ENCODE measurements around the gene ARID3B.

ARID3B gene

DNA sequence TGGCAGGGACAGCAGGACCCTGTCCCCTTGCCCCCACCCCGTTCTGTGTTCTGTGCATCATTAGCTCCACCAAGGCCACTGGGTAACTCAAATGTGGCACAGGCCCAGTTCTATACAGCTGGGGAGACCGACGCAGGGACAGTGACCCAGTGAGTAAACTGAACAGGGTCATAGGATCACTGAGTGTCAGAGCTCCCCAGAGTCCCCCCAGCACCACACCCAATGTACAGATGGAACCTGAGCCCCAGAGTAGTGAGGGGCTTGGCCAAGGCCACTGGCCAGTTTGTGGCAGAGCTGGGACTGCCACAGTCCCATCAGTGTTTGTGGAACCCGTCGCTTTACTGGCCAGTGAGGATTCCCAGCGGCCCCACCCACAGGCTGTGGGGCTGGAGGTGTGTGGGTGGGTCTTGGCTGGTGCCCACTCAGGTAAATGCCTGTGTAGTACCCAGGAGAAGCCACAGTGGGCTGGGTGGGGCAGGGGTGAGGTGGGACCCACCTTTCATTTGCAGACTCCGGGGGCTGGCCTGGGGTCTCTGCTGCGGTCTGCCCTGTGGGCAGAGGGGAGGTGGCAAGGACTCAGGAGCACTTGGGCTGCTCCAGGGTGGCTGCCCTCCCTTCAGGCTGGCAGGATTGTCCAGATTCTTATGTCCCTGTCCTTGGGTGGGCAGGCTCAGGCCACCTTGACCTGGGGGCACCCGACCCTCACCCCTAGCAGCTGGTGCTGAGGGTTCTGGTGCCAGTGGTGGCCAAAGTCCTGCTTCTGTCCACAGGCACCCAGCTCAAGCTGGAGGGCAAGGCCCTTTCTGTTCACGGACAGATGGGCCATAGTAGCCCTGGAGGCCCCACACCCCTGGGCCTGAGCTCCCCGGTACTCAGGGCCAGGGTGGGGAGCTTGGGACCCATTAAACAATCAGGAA is 63.0 kb downstream of the ARID3B start:
- DNase-seq (ENCODE audit: low read depth in 2 of 2), result no peak

DNA sequence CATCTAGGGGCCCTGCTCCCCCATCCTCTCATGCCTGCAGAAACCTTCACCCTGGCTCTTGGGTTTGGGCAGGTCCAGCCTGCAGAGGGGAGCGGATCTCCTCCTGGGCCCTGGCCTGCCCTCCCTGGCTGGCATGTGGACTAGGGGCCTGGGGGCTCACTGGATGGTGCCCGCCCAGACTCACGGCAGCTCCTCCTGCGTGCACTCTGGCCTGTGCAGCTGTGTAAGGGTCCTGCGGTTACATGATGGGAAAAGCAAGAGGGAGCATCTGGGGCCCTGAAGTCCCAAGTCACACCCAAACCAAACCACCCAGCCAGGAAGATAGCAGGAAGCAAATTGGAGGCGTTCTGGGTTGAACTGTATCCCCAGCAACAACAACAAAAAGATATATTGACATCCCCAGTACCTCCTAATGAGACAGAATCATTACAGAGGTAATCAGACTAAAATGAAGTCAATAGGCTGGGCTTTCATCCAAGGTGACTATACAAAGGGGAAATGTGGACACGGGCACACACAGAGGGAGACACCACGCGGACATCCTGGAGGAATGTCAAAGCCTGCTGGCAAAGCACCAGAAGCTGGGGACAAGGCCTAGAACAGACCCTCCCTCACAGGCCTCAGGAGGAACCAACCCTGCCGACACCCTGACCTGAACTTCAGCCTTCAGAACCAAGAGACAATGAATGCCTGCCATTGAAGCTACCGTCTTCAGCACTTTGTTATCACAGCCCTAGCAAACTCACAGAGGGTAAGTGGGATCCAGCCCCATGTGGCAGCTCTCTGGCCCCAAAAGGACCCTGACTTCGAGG is 64.2 kb downstream of the ARID3B start:
- no peak for DNase-seq (ENCODE audit: low read depth in 2 of 2)

GRCh38 chr15:74605795-74606150 is 64.8 kb downstream of the ARID3B start:
- no peak for DNase-seq (ENCODE audit: low read depth in 2 of 2)

DNA sequence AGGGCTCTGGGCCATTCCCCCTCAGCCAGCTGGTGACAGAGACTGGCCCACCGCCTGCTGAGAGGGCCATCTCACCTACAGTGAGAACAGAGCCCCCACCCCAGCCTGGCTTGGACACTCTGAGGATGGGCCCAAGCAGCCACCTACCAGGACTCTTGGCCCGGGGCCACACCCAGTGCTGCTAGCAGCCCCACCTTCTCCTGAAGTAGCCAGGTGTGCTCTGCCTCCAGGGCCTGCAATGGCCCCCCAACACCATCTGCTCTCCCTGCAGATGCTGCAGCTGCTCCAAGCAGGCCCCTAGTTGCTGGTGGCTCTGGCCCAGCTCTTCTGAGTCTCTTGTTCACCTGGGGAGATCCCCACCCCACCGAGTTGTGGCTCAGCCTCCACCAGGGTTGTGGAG is 67.8 kb downstream of the ARID3B start:
- DNase-seq (ENCODE audit: low read depth in 2 of 2), result no peak

DNA sequence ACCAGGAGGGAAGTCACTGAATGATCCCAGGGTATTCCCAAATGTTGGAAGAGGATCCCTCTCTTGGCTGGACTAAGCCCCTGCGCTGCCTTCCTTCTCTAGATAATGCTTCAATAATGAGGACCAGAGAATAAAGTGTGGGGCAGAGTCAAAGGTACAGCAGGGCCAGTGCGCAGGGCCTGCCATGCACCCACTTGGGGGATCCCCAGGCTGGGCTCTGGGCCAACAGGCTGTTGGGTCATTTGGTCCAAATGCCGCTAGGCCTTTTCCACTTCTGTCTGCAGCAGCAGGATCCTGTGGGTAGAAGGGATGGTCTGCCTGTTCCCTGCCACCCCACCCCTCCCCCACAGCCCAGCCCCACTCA is 68.9 kb downstream of the ARID3B start:
- DNase-seq (ENCODE audit: low read depth in 2 of 2), result no peak

DNA sequence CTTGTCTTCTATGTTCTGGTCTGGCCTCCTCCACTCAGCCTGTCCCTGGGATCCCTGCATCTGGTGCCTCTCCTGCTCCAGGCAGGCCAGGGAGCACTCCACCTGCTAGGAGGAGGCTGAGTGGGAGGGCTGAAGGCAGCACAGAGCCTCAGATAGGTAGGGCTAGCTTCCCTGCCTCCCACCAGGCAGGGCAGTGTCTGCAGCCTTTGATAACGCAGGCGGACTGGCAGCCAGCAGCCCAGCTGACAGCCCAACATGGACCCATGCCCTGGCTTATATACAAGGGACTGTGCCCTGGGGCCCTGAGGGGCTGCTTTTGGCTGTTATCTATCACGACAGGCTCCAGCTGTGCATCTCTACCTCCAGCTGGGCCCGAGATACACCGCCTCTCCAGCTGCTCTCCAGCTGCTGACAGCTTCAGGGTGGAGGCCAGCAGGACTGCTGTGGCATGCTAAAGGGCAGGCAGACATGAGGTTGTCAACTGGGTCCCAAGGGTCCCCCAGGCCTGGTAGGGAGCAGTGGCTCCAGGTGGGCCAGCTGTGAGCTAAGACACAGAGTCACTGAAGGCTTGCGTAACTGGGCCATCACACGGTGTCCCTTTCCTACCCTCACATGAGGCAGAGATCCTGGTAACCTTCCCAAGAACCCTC is 69.4 kb downstream of the ARID3B start:
- DNase-seq (ENCODE audit: low read depth in 2 of 2), result no peak

- DNase-seq (ENCODE audit: low read depth in 2 of 2), result no peak
Measured at GRCh38 chr15:74611341-74611740, 70.3 kb downstream of the ARID3B start.

DNA sequence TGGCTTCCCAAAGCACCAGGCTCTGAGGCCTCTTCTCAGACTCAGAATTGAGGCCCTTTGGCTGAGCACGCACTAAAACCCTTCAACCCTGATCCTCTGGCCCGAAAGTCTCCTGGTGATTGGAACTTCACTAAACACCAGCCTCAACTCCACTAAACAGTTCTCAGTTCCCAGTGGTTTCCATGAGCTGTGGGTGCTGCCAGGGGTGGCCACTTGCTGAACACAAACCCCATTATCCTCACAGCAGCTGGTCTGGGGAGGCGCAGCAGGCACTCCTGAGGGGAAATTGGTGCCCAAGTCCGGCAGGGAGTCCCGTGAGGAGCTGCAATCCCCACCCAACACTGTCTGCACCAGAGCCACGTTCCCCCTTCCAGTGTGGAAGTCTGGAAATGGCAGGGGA is 70.8 kb downstream of the ARID3B start:
- no peak for DNase-seq (ENCODE audit: low read depth in 2 of 2)

DNA sequence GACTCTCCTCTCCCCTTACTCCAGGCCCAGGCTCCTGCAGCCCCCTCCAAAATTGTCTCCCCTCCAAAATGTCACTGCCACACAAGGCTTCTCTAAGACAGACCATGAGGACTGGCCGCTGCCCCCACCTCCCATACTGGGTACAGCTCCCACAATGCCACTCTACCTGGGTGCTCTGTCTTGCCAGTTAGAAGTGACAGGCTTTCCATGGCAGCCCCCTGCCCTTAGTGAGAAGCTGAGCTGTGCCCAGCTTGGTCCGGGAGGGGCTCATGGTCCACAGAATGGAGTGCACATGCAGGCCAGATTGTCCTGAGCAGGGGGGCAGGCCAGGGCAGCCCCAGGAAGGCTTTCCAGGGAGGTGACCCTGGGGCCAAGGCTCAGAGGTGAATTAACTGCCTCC is 71.7 kb downstream of the ARID3B start:
- no peak for DNase-seq (ENCODE audit: low read depth in 2 of 2)

DNA sequence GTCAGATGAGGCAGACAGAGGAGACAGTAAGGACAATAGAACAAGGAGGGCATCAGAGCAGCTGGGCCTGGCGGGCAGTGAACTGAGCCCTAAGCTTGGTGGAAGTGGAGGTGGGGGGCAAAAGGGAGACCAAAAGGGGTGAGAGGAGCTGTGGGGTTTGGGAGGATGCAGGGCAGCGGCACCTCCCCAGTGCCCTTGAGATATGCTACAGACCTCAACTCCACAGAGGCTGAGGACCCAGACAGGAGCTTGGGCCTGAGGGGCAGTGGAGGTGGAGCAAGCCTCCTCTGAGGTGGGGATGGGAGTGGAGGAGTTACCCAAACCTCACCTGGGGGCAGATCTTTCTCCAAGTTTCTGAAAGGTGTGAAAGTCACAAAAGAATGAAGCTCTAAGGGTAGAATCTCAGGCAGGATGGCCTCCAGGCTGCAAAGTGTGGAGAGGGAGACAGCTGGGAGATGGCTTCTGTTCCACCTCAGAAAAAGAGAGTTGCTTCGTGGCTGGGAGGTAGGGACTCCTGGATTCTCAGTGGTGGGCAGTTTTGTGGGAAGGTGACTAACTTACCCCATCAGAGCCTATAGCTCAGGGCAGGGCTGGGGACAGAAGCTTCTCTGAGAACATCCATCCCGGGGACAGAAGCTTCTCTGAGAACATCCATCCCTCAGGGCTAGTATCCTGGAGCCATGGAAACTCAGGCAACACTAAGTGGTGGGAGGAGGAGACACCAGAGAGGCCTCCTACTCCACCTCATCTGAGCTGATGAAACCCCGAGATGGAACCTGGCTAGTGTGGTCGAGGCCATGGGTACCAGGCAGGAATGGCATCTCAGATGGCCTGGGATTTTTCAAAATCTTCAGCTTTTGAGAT is 72.3 kb downstream of the ARID3B start:
- DNase-seq (ENCODE audit: low read depth in 2 of 2), result no peak

DNA sequence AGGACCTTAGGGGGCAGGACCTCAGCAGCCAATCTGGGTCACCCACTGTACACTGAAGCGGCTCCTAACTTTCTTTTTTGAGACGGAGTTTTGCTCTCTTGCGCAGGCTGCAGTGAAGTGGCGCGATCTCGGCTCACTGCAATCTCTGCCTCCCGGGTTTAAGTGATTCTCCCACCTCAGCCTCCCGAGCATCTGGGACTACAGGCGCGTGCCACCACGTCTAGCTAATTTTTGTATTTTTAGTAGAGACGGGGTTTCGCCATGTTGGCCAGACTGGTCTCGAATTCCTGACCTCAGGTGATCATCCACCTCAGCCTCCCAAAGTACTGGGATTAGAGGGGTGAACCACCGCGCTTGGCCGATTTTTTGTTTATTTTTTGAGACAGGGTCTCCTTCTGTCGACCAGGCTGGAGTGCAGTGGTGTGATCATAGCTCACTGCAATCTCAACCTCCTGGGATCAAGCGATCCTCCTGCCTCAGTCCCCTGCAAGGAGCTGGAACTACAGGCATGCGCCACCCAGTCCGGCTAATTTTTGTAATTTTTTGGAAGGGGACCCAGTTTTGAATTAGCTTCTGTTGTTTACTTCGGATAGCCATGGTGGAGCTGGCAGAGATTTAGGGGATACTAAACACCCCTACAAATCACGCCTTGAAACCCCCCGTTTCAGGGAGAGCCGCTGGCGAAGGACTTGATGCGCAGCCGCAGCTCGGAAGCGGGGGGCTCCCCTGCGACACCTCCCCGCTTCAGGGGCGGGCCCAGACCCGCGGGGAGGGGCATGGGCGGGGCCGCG is 73.1 kb downstream of the ARID3B start:
- no peak for DNase-seq (ENCODE audit: low read depth in 2 of 2)

- DNase-seq (ENCODE audit: low read depth in 2 of 2), result peak; percentile 83 to 87
Measured at GRCh38 chr15:74614744-74615507, 73.9 kb downstream of the ARID3B start.

- DNase-seq (ENCODE audit: low read depth in 2 of 2), result peak; percentile 96 to 98
Measured at GRCh38 chr15:74615508-74616365, 74.7 kb downstream of the ARID3B start, which contains the start of gene CLK3. TSS of gene CLK3 (plus strand) at chr15:74615836. CDS start at chr15:74619197, 3,361 bp downstream.

GRCh38 chr15:74616366-74616939 is 75.4 kb downstream of the ARID3B start:
- peak; percentile 41 to 45 for DNase-seq (ENCODE audit: low read depth in 2 of 2)

DNA sequence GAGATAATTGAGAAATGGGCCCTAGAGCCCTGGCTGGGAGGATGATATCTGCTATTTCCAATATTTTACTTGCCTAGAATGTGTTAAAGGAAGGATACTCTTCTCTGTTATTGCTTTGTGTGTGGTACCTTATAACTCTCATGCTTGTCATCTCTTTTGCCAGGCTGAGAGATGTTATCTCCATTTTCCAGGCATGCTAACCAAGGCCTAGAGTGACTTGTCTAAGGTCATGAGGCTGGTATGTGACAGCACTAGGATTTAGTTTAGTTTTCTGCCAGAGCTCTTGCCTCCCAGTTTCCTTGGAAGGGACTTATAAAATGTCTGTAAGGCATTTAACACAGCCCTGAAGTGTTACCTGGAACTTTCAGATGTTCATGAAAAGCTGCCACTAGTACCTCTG is 76.0 kb downstream of the ARID3B start:
- DNase-seq (ENCODE audit: low read depth in 2 of 2), result no peak

DNA sequence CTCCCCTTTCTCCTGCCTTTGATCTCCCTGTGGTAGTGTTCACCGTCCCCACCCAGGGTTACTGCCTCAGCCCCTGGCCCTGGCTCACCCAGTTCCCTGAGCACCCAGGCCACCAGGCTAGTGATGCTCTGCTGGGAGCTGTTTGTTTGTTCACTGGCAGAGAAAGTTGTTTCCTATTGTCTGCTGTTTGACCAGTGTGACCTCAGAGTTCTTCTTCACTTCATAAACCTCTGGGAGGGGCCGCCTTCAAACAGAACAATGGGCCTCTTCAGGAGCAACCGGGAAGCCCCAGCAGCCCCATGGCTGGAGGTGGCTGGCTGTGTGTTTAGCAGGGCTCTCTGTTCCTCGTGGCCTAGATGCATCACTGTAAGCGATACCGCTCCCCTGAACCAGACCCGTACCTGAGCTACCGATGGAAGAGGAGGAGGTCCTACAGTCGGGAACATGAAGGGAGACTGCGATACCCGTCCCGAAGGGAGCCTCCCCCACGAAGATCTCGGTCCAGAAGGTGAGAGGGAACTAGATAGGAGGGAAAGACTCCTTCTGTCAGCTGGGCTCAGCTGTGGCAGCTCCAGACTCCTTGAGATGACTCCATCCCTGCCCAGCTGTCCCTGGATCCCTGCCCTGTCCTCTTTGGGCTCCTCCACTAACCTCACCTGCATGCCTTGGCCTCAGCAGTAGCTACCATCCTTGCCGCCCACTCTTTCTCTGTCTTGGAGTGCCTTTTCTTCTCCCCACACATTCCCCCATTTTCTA is 78.0 kb downstream of the ARID3B start:
- DNase-seq (ENCODE audit: low read depth in 2 of 2), result no peak

GRCh38 chr15:74619916-74620635 is 79.1 kb downstream of the ARID3B start:
- DNase-seq (ENCODE audit: low read depth in 2 of 2), result no peak
